H1 (cell line): Measurements from ENCODE around the gene ZBTB44. TPM values are rescaled to one million over a fixed set of nuclear protein-coding genes. Genes with fewer than 3 reads are reported as not detected.

Source experiments
- CTCF ChIA-PET: fragments of 300-600 bp; sonication (Branson Sonifier 250); formaldehyde crosslinking; loops from one replicate; lab custom pipeline; 2021; ENCODE audit not compliant: partially characterized antibody; lab: Charles Lee
- POLR2A ChIA-PET: fragments of 300-600 bp; sonication (Branson Sonifier 250); formaldehyde crosslinking; loops from one replicate; lab custom pipeline; 2021; ENCODE audit warnings: inconsistent platforms; ENCODE audit not compliant: partially characterized antibody; lab: Charles Lee
- DNase-seq, 2 experiments: peaks; one replicate each; pipeline versions ENCODE4 v3.0.0 to v3.0.0-alpha.2; 2010 to 2022; ENCODE audit warnings: low spot score in 2 of 2, low read depth in 1 of 2, mixed read lengths in 1 of 2
- FAIRE-seq: peaks from 2 replicates; lab custom pipeline; 2011; peaks lifted over from hg19 to GRCh38; lab: Jason Lieb, UNC
- H2AFZ ChIP-seq: 2 replicates; pipeline ENCODE4 v1.8.1; 2012; ENCODE audit warnings: low read length, inconsistent platforms
- H2AK5ac ChIP-seq: 2 replicates; pipeline ENCODE4 v1.6.1; 2013; ENCODE audit warnings: low read depth, low read length
- H2BK120ac ChIP-seq: replicated peaks from 2 replicates; pipeline ENCODE3; 2013; ENCODE audit warnings: low read depth, low read length, inconsistent platforms
- H2BK12ac ChIP-seq: 2 replicates; pipeline ENCODE4 v1.6.1; 2013; ENCODE audit warnings: low read depth, low read length
- H2BK15ac ChIP-seq: 2 replicates; pipeline ENCODE4 v1.6.1; 2013; ENCODE audit warnings: low read length
- H2BK20ac ChIP-seq: 2 replicates; pipeline ENCODE4 v1.6.1; 2013; ENCODE audit warnings: low read length
- H2BK5ac ChIP-seq: 2 replicates; pipeline ENCODE4 v1.6.1; 2013; ENCODE audit warnings: low read depth, low read length
- H3K14ac ChIP-seq: 2 replicates; pipeline ENCODE4 v1.6.1; 2013; ENCODE audit warnings: inconsistent platforms; ENCODE audit not compliant: insufficient read length
- H3K18ac ChIP-seq: 2 replicates; pipeline ENCODE4 v1.6.1; 2013; ENCODE audit warnings: low read length; ENCODE audit errors: extremely low read depth
- H3K23ac ChIP-seq: 2 replicates; pipeline ENCODE4 v1.6.1; 2013; ENCODE audit warnings: inconsistent platforms; ENCODE audit not compliant: insufficient read length
- H3K23me2 ChIP-seq: 2 replicates; pipeline ENCODE4 v1.6.1; 2013; ENCODE audit warnings: low read depth, low read length
- H3K27ac ChIP-seq: 2 replicates; pipeline ENCODE4 v1.6.1; 2011; ENCODE audit warnings: low read depth, low read length, inconsistent platforms
- H3K27me3 ChIP-seq, 4 experiments: replicated peaks in 1 of 4; 1 replicate in 1 of 4; 2 replicates in 3 of 4; pipeline versions ENCODE4 v1.6.1 to v1.8.1; 2011 to 2013; ENCODE audit warnings: low read length in 3 of 4, mild to moderate bottlenecking in 3 of 4, inconsistent platforms in 2 of 4, mixed read lengths in 2 of 4, moderate library complexity in 1 of 4; ENCODE audit not compliant: control insufficient read depth in 3 of 4, insufficient read depth in 3 of 4; ENCODE audit errors: extremely low read depth in 1 of 4
- H3K36me3 ChIP-seq, 4 experiments: 2 replicates each; pipeline versions ENCODE4 v1.6.1 to v1.8.1; 2011 to 2013; ENCODE audit warnings: mild to moderate bottlenecking in 4 of 4, low read length in 3 of 4, moderate library complexity in 2 of 4, control low read depth in 1 of 4, inconsistent platforms in 1 of 4; ENCODE audit not compliant: insufficient read depth in 4 of 4, control insufficient read depth in 2 of 4
- H3K4ac ChIP-seq: replicated peaks from 2 replicates; pipeline ENCODE3; 2013; ENCODE audit warnings: low read length, low read depth, mixed read lengths, inconsistent platforms; ENCODE audit not compliant: insufficient read length
- H3K4me1 ChIP-seq, 4 experiments: replicated peaks in 1 of 4; 1 replicate in 1 of 4; 2 replicates in 3 of 4; pipeline versions ENCODE4 v1.6.1 to v1.8.1; 2011 to 2013; ENCODE audit warnings: low read length in 3 of 4, inconsistent platforms in 2 of 4, mixed read lengths in 1 of 4; ENCODE audit not compliant: insufficient read depth in 4 of 4, control insufficient read depth in 3 of 4
- H3K4me2 ChIP-seq, 2 experiments: 2 replicates each; pipeline versions ENCODE4 v1.6.1 to v1.8.1; 2011 to 2013; ENCODE audit warnings: low read depth in 2 of 2, low read length in 2 of 2, control low read depth in 1 of 2, inconsistent platforms in 1 of 2, mild to moderate bottlenecking in 1 of 2; ENCODE audit not compliant: insufficient read depth in 1 of 2
- H3K4me3 ChIP-seq, 4 experiments: fragments of 200-600, 300-600 bp in 1 of 4; sonication (generic), shearing (Covaris generic), sonication (Bioruptor Twin) in 1 of 4; 2 replicates each; pipeline versions ENCODE4 v1.5.1 to v1.8.1; 2011 to 2016; ENCODE audit warnings: low read length in 4 of 4, low read depth in 3 of 4, control low read depth in 2 of 4, inconsistent platforms in 2 of 4, mild to moderate bottlenecking in 2 of 4, mixed read lengths in 1 of 4, moderate library complexity in 1 of 4; ENCODE audit not compliant: insufficient read depth in 2 of 4; ENCODE audit errors: extremely low read depth in 1 of 4
- H3K56ac ChIP-seq: replicated peaks from 2 replicates; pipeline ENCODE3; 2013; ENCODE audit warnings: low read depth, mild to moderate bottlenecking, mixed read lengths, low read length, inconsistent platforms; ENCODE audit not compliant: insufficient read length
- H3K79me1 ChIP-seq: 2 replicates; pipeline ENCODE4 v1.6.1; 2013; ENCODE audit warnings: low read depth, low read length, control low read depth
- H3K79me2 ChIP-seq, 2 experiments: 2 replicates each; pipeline versions ENCODE4 v1.6.1 to v1.8.1; 2012 to 2013; ENCODE audit warnings: low read length in 2 of 2, mild to moderate bottlenecking in 2 of 2, inconsistent platforms in 1 of 2; ENCODE audit not compliant: insufficient read depth in 2 of 2, control insufficient read depth in 1 of 2
- H3K9ac ChIP-seq, 4 experiments: replicated peaks in 1 of 4; 1 replicate in 1 of 4; 2 replicates in 3 of 4; pipeline versions ENCODE4 v1.6.1 to v1.8.1; 2011 to 2013; ENCODE audit warnings: low read depth in 3 of 4, low read length in 3 of 4, control low read depth in 2 of 4, mild to moderate bottlenecking in 2 of 4, moderate library complexity in 2 of 4, inconsistent platforms in 1 of 4; ENCODE audit errors: extremely low read depth in 1 of 4
- H3K9me3 ChIP-seq, 2 experiments: 2 replicates each; pipeline versions ENCODE4 v1.6.1 to v1.8.1; 2012 to 2013; ENCODE audit warnings: mild to moderate bottlenecking in 2 of 2, moderate library complexity in 2 of 2, control low read depth in 1 of 2, inconsistent platforms in 1 of 2, low read depth in 1 of 2, low read length in 1 of 2, mixed read lengths in 1 of 2; ENCODE audit not compliant: insufficient read depth in 2 of 2
- H4K20me1 ChIP-seq, 2 experiments: replicated peaks in 1 of 2; 2 replicates each; pipeline versions ENCODE3 to v1.8.1; 2011 to 2013; ENCODE audit warnings: inconsistent platforms in 2 of 2, low read length in 2 of 2, mild to moderate bottlenecking in 1 of 2; ENCODE audit not compliant: insufficient read depth in 2 of 2, control insufficient read depth in 1 of 2
- H4K5ac ChIP-seq: 2 replicates; pipeline ENCODE4 v1.6.1; 2013; ENCODE audit warnings: low read length, low read depth, mixed read lengths, inconsistent platforms; ENCODE audit not compliant: insufficient read length
- H4K8ac ChIP-seq: 2 replicates; pipeline ENCODE4 v1.8.0; 2013; ENCODE audit warnings: mild to moderate bottlenecking, moderate library complexity, low read length, inconsistent platforms; ENCODE audit not compliant: insufficient read depth; ENCODE audit errors: extremely low read depth
- H4K91ac ChIP-seq: replicated peaks from 2 replicates; pipeline ENCODE3; 2013; ENCODE audit warnings: low read length, mixed read lengths, inconsistent platforms; ENCODE audit not compliant: insufficient read length
- CBX5 ChIP-seq: fragments of 300-800, 300-1000 bp; sonication (generic); IDR thresholded peaks from 2 replicates; pipeline ENCODE4 v1.7.1; 2016; ENCODE audit warnings: antibody characterized with exemption, low read length, low read depth
- GTF2F1 ChIP-seq: IDR thresholded peaks from 2 replicates; pipeline ENCODE4 v1.6.1; 2012; ENCODE audit warnings: low read depth, low read length, improper control_type of control experiment, borderline replicate concordance
- KDM5A ChIP-seq: fragments of 200-600 bp; IDR thresholded peaks from 2 replicates; pipeline ENCODE4 v1.7.1; 2012; ENCODE audit warnings: mild to moderate bottlenecking, low read length, inconsistent platforms, mixed read lengths
- WGBS, 2 experiments: shearing (Covaris generic) in 1 of 2; methylation state at CpG; one replicate each; pipeline versions ENCODE4 v1.1.6 to v1.1.7; 2013 to 2015; ENCODE audit warnings: low lambda C conversion rate in 2 of 2, mixed read lengths in 2 of 2, inconsistent platforms in 1 of 2, low coverage in 1 of 2, missing lambda C conversion rate in 1 of 2; ENCODE audit not compliant: insufficient replicate concordance in 2 of 2, insufficient coverage in 1 of 2, insufficient read length in 1 of 2; ENCODE audit errors: extremely low coverage in 1 of 2, missing lambda C conversion rate in 1 of 2; 5-methylcytosine and 5-hydroxymethylcytosine counted together
- polyA plus RNA-seq, 7 experiments: library from polyadenylated mRNA; depleted of rRNA in 3 of 7; stranded (reverse) in 5 of 7; unstranded in 2 of 7; fragments of >200 nt in 5 of 7; fragments of 200-250 nt in 2 of 7; gene quantifications; 1 replicate in 5 of 7; 2 replicates in 1 of 7; 4 replicates in 1 of 7; pipeline versions ENCODE4 v1.2.1 to v1.2.3, GENCODE V29; 2011 to 2013; ENCODE audit warnings: missing spikeins in 2 of 7, mixed read lengths in 2 of 7
- total RNA-seq: library from RNA; stranded (reverse); fragmentation: NEBNext Ultra II Directional; extraction: Animal tissue kit (Norgen Biotek cat#: 25700); gene quantifications from 2 replicates; pipeline ENCODE4 v1.2.1, GENCODE V29; 2021

Gene ZBTB44
- total and polyA plus RNA-seq, 2 of the 8 experiments (the other 6 are each of a cell fraction or from before 2014, with no cell fraction given) = 37.2 to 158 TPM

GRCh38 chr11:130247319-130247718 is 67.4 kb downstream of the ZBTB44 start:
- H4K91ac ChIP-seq = no peak overlapping the region
- H2BK15ac ChIP-seq = no peak overlapping the region
- no peak overlapping the region for H4K5ac ChIP-seq
- FAIRE-seq (peak; percentile 19), DNase-seq (no peak)
- no peaks in the 10 kb centered on the region for H3K27me3 ChIP-seq
- no peak overlapping the region for H2BK12ac ChIP-seq
- H2BK120ac ChIP-seq = no peak overlapping the region
- no peak overlapping the region for H2BK5ac ChIP-seq
- TF ChIP-seq GTF2F1 (no peak), KDM5A (no peak), CBX5 (no peak)
- H2AK5ac ChIP-seq = no peak overlapping the region
- ChIA-PET CTCF (no interaction called here), POLR2A (no interaction called here)
- no peaks in the 10 kb centered on the region; the same call in 1 of the 2 replicates for H3K79me1 ChIP-seq
- peaks cover 4 to 77% of the 10 kb centered on the region in 2 experiments; a peak in 3 of 4 replicates for H3K79me2 ChIP-seq
- no peak overlapping the region for H3K27ac ChIP-seq
- peaks cover 0 to 9% (median 5%) of the 10 kb centered on the region in 4 experiments; a peak in 5 of 7 replicates for H3K4me1 ChIP-seq
- H3K14ac ChIP-seq = no peak overlapping the region
- no peak overlapping the region for H3K23ac ChIP-seq
- peaks cover 1 to 4% of the 10 kb centered on the region in 2 experiments for H4K20me1 ChIP-seq
- no peak overlapping the region; a peak in 1 of 7 replicates for H3K9ac ChIP-seq
- H3K4ac ChIP-seq = no peak overlapping the region
- H3K4me2 ChIP-seq = no peak overlapping the region
- no peak overlapping the region for H3K4me3 ChIP-seq
- no peak overlapping the region for H2BK20ac ChIP-seq
- no peak overlapping the region for H3K56ac ChIP-seq
- H2AFZ ChIP-seq = no peak overlapping the region
- WGBS, 2 experiments = 87% methylated on average over 2 of the region's 2 CpGs; no CpG with 5 or more reads in 1 of the 2 experiments
- H3K18ac ChIP-seq = no peak overlapping the region
- H4K8ac ChIP-seq = no peak overlapping the region
- no peaks in the 10 kb centered on the region for H3K9me3 ChIP-seq
- no peaks in the 10 kb centered on the region; a peak in 1 of 8 replicates for H3K36me3 ChIP-seq
- H3K23me2 ChIP-seq = no peaks in the 10 kb centered on the region
